ELR (cell line): Measurements from ENCODE around the gene C4orf36.

ENCODE experiments used
- DNase-seq: peaks from one replicate; pipeline ENCODE4 v3.0.0-alpha.2; 2015; ENCODE audit warnings: low read depth

Gene C4orf36, protein sequence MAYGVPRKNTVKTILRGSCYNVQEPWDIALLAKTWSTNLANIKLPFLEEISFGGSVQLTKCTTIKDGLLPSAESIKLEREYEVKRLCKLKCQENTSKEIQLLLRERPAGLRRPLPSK

DNA sequence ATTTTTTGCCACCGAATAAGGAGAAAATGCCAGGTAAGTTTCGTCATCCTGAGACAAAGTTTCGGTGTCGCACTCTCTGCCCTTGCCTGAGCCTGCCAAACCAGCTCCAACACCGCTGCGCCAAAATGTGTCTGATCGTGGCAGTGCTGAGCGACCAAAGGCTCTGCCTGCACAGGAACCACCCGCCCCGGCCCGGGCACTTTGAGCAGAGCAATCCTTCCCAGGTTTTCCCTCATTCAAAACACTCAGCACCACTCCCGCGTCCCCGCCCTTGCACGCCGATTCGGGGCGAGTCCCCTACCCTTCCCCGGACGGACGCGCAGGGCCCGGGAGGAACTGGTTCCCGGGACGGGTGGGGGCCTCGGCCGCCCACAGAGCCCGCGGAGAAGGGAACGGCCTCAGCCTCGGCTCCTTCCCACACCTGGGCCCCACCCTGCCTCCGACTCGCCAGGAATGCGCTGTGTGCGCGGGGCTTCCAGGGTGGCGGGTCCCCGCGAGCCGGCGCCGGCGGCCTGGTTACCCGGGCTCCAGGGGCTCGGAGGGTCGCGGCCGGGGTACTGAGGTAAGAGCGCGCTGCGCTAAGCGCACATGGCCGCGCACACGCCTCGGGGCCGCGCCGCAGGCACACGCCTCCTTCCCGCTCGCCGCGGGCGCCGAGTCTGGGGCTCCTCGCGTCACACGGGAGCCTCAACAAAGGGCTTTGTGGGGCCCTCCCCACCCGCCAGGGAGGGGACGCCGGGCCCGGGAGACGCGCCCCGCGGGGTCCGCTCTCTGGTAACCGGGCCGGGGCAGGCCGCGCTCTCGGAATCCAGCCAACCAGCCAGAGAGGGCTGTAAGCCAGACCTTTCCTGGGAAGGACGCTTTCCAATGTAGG lies at the start of gene C4orf36:
Gene C4orf36 (minus strand): TSS at position 661 of the 874 bp plus-strand sequence. CDS start 902 bp downstream, outside the sequence.
- peak; percentile 71 for DNase-seq

DNA sequence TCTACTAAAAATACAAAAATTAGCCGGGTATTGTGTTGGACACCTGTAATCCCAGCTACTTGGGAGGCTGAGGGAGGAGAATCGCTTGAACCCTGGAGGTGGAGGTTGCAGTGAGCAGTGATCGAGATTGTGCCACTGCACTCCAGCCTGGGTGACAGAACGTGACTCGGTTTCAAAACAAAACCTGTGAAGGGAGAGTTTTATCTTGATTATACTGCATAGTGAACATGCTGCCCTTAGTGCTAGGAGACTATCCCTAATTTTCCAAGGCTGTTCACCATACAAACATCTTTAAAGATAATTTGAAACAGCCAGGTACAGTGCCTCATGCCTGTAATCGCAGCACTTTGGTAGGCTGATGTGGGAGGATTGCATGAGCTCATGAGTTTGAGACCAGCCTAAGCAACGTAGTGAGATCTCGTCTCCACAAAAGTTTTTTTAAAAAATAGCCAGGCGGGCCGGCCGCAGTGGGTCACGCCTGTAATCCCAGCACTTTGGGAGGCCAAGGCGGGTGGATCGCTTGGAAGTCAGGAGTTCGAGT lies 48.8 kb upstream of the C4orf36 start:
- no peak for DNase-seq

DNA sequence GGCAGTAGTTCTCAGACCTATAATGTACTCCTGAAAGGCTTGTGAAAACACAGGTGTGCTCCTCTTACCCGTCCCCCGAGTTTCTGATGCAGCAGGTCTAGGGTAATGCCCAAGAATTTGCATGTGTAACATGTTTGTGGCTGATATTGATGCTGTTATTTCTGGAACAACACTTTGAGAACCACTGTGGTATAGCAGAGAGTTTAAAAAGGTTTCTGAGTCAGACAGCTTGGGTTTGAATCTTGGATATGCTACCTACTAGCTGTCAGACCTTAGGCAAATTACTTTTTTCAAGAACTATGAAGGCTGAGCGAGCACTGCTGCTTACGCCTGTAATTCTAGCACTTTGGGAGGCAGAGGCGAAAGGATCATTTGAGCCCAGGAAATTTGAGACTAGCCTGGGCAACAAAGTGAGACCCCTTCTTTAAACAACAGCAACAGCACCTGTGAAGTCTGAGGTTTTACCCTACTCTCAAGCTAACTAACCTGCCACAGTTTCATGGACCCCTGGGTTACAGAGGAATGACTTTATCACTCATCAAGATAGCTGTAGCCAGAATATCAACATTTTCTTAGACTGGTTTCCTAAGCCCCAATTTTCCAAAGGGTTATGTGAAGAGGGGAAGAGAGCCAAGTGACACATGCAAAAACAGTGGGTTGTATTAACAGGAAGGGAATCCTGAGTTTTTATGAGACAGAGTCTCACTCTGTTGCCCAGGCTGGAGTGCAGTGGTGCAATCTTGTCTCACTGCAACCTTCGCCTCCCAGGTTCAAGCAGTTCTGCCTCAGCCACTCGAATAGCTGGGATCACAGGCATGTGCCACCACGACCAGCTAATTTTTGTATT lies 47.7 kb upstream of the C4orf36 start:
- DNase-seq: no peak

DNA sequence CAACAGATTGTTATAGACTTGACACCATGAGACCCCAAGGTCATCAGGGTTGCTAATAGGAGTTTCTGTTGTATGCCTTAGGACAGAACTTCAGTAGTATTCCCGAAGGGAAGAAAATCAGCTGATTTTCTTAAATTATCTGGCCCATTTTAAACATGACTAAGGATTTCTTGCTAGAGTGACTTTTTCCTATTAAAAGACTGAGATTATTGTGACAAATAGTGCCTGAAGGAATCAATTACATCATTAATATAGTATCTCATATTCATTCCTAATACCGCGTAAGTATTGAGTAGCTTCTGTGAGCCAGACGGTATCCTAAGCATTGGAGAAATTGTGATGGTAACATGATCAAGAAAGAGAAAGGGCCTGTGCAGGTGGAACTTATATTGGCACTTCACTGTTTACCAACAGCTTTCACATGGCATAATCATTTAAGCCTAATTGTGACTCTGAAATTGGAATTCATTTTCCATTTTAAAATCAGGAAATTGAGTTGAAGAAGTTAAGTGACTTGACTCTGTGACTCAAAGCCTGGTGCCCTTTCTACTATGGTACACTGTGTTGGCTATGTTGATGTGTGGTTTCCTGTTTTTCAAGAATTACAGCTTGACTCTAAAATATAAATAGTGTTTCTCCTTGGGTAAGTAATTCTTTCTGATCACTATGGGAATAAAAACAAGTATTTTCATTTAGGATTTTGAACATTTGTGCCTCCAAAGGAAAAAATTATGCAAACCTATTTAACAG lies 46.7 kb upstream of the C4orf36 start:
- DNase-seq: no peak

DNA sequence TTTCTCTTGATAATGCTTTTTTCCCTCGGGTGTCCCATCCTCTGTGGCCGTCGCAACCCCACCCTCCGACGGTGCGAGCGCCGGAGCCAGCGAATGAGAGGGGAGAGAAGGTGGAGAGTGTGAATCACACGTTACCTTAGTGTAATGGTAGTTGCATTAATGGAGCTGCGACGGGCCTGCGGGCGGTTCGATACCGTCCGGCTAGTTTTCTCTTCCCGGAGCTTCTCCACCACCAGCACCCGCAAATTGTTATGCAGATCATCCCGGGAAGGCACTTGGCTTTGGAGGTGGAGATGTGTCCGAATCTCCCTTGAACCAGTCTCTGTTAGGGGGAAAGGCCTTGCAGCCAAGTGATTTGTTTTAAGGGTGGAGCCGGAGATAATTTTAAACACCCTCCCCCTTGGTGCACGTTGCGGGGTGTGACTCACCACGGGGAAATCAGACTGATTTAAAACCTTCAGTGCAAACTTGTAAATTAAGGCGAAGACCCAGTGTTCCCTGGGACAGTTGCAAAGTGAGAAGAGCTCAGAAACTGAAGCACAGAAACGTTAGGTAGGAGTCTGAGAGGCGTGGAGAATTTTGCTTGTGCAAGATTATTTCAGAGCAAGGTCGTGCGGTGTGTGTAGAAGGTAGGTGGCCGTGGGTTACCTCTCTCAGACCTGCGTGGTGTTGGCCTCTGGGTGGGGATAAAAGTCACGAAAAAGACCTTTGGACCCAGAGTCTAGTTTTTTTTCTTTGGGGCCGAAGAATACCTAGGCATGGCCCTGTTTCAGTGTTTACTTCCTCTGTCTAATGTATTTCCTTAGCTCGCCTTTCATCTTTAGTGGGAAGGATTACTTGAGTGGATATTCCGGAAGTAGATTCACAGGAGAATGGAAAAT lies 43.9 kb upstream of the C4orf36 start:
- DNase-seq: peak; percentile 66

DNA sequence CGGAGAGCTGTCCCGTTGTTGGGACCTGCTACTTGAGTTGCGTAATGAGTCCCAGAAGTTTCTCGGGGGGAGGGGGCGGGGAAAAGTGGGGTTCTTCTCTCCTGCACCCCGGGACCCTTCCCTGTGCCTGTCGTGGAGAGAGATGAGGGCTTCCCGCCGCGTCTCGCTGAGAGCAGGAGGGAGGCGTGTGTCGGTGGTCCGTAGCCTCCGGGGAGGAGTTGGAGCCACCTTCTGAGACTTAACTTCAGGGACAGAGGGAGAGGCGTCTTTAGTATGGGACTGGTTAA lies 43.3 kb upstream of the C4orf36 start:
- no peak for DNase-seq

DNA sequence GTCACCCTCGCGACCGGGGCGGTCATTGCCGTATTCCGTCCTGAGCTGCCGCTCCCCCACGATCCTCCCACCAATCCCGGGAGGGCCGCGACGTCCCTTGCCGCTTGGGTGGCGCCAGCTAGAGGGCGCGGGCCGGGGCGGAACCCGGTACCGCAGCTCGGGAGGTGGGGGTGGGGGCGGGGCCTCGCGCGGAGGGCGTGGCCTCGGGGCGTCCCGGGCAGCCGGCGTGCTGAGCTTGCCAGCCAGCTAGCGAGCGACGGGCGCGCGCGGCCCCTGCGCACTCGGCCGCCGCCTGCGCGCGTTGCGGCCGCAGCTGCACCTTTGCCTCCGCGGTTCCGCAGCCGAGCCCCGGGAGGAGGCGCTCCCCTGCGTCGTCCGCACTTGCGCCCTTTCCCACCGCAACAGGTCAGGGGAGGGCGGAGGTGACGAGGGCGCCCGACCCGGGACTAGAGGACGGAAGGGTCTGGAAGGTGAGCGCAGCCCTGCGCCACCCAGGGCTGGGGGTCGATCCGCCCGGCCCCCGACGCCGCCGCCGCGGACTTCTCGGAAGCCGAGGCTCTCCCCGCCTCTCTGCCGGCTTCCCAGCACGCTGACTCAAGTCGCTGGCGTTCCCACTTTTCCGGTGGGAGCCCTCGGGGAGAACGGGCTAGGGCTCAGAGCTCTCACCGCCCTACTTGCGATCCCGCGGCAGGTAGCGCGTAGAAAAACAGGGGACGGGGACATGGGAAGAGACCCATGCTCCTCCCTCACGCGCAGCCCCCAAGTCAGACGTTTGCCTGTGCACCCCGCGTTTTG lies 42.7 kb upstream of the C4orf36 start, which contains the start of gene AFF1:
Gene AFF1 (plus strand): TSS at position 241 of the 795 bp plus-strand sequence. CDS start 13,523 bp downstream, outside the sequence.
- DNase-seq: peak; percentile 90

DNA sequence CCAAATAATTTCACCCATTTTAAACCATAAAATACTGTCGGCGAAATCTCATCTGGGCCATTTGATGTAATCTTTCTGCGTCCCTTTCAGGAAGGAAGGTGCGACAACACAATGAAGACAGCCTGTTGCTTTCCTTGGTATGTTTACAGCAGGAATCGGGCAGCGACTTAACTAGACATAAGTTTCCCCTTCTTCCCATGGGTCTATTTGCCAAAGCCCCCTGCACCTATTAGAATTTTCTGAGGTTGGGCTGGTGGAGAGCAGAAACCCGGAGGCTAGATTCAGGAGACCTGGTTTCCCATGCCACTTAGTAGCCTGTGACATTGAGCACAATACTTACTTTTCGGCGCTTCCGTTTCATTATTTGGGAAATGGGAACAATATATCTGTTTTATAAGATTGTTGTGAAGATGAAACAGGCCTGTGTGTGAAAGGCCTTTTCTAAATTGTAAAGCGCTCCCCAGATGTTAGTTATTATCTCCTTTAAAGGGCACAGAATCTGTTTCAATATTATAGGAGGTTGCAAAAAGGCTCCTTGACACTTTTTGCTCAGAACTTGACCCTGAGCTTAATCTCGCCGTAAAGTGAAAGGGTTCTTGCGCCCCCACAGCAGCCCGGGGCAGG lies 42.0 kb upstream of the C4orf36 start:
- peak; percentile 26 for DNase-seq

DNA sequence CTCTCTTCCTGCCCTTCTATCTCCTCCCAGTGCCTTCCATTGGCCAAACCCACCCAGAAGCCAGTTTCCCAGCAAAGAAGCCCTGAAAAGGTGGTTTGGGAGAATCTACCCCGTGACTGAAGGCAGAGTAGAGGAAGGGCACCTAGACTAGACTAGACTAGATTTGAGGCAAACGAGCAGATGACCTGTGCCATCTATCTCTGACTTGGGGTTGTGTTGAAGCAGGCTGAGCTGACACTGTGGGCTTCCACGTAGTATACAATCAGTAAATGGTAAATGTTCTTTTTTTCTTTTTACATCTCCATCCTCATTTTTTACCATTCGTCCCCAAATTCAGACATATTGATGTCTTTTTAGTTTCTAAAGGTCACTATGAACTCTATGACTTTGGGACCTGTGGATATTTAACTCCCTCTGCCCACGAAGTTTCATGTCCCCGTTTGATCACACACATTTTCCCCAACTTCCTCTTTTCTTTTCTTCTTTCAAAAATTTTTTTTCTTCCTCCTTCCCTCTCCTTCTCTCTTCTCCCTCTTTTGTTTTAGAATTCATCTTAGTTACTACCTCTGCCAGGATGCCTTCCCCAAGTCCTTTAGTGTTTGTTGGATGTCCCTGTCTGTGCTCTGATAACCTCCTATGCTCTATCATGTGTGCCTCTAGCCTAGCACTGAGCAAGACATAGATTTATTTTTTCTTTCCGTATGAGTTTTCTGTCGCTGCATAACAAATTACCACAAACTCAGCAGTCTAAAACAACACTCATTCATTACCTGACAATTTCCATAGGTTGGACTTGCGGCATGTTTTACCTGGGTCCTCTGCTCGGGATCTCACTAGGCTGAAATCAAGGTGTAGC lies 36.4 kb upstream of the C4orf36 start:
- no peak for DNase-seq

DNA sequence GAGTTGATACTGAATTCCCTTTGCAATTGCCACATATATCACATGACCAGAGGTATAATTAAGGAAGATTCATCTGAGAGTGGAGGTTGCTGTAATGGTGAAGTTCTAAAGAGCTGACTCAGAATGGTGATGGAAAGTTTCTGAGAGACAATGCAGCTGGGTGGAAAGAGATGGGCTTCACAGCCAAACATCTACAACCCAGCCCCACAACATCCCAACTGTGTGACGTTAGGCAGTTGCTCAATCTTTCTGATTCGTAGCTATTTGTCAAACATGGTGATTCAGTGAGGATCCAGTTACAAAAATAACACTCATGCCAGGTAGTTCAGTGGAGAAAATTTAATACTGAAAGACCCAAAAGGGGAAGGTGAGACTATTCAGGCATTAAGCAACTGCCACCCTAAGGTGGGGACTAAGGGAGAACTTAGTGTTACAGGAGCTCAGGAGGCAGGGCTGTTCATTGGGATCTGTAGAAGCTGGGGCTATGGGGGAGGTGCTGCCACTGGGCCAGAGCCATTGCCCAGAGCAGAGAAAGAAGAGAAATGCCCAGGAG lies 35.7 kb upstream of the C4orf36 start:
- DNase-seq: peak; percentile 91

DNA sequence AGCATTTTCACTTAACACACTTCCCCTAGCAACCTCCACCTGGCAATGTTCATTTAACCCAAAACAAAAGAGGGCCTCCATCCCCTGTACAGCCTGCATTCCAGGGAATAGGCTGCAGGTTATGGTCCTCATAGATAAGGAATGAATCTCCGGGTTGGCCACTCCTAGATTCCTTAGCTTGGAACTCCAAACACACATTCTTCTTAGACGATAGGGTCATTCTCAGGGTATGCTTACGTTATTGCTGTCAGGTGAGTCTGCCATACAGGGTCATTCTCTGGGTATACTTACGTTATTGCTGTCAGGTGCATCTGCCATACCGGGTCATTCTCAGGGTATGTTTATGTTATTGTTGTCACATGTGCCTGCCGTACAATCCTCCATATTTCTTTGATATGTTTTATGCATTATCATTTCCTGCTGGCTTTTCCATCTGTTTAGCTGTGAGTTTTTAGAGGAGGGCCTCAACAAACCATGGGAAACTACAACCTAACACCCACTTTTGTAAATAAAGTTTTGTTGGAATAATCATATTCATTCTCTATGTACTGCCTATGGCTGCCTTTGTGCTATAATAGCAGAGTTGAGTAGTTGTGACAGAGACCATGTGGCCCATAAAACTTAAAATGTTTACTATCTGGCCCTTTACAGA lies 34.3 kb upstream of the C4orf36 start:
- no peak for DNase-seq

DNA sequence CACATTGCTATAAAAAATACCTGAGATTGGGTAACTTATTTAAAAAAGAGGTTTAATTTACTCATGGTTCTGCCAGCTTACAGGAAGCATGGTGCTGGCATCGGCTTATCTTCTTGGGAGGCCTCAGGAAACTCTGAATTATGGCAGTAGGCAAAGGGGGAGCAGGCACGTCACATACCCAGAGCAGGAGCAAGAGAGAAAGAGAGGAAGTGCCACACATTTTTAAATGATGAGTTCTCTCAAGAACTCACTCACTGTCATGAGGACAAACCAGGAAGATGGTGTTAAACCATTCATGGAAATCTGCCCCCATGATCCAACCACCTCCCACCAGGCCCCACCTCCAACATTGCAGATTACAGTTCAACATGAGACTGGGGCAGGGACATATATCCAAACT lies 32.6 kb upstream of the C4orf36 start:
- DNase-seq: peak; percentile 74

DNA sequence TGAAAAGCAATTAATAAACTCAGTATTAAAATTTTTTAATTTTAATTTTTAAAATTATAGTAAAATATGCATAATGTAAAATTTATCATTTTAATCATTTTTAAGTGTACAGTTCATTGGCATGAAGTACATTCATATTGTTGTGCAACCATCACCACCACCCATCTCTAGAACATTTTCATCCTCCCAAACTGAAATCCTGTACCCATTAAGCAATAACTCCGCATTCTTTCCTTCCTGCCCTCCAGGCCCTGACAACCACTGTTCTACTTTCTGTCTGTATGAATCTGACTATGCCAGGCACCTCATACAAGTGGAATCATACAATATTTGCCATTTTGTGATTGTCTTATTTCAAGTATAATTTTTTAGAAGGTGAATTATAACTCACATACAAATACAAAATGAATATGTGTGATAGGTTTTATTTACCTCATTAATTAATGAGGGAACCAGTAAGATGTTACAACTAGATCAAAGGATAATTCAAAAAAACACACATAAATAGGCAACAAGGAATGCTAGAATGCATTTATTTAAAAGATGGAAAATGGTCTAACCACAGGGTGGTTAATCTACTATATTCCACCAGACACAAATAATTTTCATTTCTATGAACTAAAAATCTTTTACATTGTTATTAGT lies 29.5 kb upstream of the C4orf36 start:
- no peak for DNase-seq

DNA sequence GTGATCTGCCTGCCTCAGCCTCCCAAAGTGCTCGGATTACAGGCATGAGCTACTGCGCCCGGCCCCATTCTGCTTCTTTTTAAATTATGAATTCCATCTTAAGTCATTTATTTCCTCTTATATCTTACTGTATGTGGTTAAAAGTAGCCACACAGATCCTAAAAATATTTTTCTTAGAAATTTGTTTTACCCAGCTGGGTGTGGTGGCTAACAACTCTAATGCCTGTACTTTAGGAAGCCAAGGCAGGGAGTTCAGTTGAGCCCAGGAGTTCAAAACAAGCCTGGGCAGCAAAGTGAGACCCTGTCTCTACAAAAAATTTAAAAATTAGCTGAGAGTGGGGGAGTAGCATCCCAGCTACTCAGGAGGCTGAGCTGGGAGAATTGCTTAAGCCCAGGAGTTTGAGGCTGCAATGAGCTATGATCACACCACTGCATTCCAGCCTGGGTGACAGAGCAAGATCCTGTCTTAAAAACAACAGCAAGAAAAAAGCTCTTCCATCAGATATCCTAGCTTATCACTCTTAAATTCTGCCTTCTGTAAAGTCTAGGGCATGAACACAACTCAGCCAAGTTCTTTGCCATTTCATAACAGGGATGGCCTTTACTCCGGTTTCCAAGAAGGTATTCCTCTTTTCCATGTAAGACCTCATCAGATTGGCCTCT lies 27.5 kb upstream of the C4orf36 start:
- DNase-seq: no peak

DNA sequence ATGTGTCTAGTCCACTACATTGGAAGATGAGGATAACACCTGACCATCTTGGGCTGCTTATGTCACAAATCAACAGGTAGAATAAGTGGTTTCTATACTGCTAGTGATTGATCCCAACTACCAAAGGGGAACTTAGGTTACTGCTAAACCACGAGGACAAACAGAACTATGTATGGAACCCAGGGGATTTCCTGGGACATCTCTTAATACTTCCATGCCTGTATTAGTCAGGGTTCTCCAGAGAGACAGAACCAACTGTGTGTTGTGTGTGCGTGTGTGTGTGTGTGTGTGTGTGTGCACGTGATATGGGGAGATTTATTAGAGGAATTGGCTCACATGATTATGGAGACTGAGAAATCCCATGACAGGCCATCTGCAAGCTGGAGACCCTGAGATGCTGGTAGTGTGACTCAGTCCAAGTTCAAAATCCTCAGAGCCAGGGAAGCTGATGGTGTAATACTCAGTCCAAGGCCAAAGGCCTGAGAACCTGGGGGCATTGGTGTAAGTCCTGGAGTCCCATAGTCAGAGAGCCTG lies 26.4 kb upstream of the C4orf36 start:
- peak; percentile 56 for DNase-seq
